Hematopoietic multipotent progenitor cell treated with erythropoietin and hydrocortisone succinate and interleukin-3 and kit ligand, for 4 days (in vitro differentiated cells): ENCODE results near the gene CREG1.
A peak's percentile ranks its signal among the peaks of the same experiment; 100 is the strongest.

Source experiments
- DNase-seq: peaks from one replicate; pipeline ENCODE4 v3.0.0-alpha.2; 2015

CREG1 gene

DNA sequence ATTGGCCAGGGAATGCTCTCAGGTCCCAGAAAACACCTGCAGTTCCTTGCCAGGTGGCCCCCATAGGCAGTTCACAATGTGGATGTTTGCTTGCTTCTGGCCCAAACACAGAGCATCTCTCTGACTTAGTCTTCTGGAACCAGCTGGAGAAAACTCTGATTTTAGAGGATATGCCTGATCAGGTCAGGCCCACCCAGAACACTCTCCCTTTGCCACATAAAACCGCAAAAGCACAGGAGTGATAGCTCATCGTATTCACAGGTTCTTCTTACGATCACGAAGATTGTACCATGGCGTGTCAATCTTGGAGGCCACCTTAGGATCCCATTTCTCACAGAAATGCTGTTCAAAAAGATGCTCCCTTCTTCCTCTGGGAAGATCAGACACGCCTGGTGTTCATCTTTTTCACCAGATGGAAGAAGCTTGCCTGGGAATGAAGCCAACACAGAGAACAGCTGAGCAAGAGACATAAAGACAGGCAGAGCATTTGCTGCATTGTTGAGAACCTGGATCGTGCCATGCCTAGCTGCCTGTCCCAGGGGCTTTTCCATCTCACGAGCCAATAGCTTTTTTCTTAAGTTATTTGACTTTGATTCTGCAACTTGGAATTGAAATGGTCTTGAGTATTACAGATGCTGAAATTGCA is 23.6 kb downstream of the CREG1 start:
- DNase-seq: no peak

DNA sequence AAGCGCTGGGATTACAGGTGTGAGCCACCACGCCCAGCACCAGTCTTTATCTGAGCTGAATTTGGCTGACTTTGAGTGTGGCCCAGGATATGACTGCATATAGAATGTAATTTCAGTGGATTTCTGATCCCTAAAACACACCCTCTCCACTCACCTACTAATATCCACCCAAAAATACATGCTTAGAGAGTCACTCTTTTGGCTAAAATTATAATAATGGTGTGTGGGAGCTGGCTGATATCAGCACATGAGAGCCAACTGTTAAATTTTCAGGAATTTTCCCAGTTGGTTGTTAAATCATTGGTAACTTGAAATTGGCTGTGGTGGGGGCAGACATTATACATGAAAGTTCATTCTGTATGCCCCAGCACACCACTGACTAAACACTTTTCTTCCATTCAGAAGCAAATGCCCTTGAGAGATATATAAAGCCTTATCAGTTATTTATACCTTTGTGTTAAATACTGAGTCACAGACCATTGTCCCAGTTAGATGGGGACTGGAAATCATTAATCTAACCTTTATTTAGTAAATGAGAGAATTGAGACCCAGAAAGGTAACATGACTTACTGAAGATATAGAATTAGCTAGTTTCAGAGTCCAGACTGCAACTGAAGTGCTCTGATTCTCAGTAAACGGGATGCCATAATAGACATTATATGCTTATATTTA is 25.4 kb downstream of the CREG1 start:
- no peak for DNase-seq

DNA sequence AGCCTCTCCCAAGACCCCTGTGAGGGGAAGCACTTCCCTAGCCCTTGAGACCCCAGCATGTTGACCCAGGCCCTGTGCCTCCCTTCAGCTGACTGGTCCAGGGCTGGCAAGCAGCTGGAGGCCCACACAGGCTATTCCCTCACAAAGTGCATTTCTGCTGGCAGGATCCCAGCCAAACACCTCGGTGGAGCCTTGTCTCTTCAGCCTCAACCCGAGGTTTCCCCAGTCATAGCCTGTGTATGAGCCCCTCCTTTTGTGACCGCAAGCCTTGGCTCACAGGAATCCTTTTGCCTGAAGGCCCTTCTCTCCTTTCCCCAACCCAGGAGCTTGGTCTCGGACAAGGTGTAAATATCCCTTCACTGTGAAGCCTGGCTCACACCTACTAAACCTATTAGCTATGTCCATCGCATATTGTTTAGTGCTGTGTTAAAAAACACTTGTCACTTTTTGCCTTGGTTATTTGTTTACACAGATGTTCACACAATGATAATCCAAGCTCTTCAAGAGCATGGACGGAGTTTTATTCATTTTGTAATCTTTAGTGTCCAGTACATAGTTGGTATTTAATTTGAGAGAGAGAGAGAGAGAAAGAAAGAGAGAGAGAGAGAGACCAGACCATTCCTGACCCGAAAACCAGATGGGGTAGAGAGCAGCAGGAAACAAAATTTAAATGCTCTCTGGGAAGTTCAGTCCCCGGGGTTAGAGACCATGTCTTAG is 26.7 kb downstream of the CREG1 start:
- no peak for DNase-seq

DNA sequence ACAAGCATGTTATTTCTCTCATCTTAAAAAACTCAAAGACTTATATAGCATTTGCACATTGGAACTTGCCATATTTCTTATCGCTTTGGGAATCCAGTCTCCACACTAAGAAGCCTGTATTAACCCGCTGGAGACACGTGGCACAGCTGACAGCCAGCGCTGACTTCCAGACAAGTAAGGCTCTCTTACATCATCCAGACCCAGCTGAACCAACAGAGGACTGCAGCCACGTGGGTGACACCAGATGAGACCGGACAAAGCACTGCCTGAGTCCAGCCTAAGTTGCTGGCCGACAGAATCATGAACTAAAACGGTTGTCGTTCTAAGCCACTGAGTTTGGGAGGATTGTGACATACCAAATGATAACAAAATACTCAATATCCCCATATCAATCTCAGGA is 28.9 kb downstream of the CREG1 start:
- no peak for DNase-seq

DNA sequence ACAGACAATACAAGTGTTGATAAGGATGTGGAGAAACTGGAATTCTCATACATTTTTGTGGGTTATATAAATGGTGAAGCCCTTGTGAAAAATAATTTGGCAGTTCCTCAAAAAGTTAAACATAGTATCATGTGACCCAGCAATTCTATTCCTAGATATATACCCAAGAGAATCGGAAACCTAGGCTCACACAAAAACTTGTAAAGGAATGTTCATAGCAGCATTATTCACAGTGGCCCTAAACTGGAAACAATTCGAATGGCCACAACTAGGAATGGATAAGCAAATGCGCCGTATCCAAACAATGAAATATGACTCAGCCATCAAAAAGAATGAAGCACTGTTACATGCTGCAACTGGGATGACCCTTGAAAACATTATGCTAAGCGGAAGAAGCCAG is 31.3 kb downstream of the CREG1 start:
- no peak for DNase-seq

DNA sequence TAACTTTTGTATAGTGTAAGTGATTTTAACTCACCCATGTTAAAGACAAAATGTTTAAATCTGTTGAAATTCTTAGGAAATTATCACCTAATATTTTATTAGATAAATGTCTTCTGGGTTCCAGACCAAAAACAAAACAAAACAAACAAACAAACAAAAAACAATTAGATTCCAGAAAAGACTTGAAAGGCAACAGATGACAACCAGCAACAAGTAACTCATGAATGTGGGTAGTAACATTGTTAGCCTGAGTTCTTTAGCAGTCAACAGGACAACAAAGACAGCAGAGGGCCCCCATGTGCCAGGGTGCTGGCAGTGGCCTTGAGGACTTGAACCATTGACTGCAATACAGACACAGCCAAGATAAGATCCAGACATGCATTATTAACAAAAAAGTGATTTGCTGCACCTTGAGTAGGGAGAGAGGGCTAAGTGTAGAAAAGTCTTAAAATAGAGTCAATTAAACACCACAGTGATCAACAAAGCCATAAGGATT is 32.8 kb downstream of the CREG1 start:
- DNase-seq: peak; percentile 26

DNA sequence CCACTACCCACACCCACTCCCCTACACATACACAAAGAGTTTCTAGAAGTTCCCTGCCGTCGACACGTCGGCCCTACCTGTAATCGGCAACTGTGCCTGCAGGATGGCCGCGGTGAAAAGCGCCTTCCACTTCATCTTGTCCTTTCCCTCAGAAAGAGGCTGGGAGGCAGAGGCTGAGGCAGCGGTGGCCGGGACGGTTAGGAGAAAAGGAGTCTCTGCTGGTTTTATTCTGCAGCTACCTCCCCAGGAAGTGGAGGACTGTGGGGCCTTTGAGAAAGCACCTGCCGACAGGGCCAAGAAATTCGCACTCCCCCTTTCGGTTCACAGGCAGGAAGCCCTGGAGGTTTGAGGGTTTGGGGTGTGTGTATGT is 35.2 kb downstream of the CREG1 start, which contains the start of gene CD247:
TSS of gene CD247 (minus strand) at position 199 of the 370 bp plus-strand sequence. CDS start at position 135, 64 bp downstream.
- DNase-seq: no peak

DNA sequence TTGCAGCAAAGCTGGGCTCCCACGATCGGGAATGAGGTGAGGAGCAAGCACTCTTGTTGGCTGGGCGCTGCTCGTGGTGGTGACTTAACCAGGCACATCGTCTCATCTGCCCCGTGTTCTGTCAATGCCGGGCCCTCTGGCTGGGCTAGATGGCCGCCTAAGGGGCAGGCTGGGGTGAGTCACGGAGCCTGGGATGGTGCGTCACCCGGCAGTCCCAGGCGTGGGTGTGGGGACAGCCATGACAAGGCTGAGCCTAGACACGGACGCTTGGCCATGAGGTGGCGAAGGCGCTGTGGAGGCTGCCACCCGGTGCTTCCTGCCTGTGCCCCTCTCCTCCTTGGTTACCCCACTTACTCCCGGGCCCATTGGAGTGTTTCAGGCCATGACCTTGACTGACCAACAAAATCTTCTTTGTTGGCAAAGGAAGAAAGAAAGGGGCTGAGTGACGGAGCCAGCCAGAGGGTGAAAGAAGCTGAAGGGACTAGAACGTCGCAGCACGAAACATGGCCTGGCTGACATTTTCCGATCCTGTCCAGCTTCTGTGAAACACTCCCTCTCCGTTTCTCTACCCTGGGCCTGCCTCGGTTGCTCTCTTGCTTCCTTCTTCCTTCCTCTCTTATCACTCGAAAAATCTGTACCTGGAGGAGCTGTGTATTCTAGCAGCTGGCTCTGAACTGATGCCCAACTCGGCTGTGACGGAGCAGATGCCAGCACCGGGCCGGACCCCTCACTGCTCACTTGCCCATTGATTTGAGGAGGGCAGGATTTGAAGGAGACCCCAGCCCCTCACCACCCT is 35.8 kb downstream of the CREG1 start:
- DNase-seq: no peak

DNA sequence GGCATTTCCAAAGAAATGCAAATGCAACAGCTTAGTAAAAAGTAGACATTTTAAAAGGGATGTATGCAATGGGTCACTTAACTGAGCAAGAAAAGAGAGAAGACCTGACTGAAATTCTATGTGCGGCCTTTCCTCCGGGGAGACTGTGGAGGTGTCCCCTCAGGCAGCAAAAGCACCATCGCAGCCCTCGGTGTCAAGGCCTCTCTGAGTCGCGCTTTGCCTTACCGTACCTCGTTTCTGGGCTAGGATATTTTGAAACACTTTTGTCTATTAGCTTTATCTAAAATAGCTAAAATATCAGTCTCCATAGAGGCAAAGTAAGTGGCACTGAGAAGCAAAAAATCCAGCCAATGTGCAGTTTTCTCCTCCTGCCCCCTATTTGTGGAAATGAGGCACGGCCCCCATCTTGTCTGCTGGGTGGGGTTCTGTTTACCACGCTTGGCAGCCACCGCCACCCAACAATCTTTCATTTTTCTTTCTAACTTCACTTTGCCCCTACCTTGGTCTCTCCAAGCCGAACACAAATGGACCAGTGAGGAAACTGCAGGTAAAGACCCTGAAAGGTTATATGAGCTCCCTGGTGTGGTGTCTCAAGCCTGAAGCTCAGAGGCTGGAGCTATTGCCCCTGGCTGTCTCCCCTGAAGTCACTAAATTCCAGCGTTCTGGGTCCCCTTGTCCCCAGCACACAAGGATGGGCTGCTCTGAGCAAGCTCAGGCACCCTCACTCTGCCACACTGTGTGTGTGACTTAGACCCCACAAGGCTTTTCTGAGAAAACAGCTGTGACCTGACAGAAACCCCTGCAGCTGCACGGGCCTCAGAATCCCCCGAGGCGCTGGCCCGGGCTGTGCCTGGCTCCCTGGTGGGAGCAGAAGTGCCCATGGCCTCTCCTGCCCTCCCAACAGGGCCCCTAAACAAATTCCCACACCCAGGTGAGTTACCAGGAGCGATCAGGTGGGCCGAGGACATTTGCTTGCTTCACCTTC is 36.9 kb downstream of the CREG1 start:
- DNase-seq: no peak

DNA sequence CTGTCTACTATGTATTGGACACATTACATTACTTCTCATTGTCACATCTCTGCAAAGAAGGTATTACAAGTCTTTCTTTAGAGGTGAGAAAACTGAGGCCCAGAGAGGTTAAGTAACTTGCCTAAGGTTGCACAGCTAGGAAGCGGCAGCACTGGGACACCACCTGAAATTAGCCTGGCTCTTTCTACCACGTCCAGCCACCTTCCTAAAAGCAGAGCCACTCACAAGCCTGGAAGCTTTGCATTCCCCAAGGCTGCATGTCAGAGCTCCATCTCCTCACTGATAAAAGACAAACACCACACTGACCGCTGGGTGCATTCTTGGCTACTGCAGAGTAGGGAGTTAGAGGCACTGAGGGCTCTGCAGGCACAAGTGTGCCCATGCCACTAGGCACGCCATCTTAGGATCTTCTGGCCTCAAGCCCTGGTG is 37.7 kb downstream of the CREG1 start:
- DNase-seq: no peak

DNA sequence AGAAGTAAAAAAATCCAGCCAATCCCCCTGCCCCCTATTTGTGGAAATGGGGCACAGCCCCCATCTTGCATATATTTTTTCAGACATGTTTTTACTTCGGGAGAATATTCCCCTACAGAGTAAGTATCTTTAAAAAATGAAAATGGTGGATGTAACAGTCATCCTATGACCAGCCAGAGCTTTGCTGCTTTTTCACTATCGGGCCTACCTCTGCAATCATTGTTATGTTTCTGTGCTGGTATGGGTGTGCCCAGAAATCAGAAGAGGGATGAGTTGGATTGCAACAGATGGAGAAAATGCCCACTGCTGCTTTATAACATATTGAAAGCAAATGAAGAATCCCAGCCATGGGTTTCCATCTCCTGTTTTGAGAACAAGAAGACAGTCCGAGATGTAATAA is 38.1 kb downstream of the CREG1 start:
- DNase-seq: no peak

DNA sequence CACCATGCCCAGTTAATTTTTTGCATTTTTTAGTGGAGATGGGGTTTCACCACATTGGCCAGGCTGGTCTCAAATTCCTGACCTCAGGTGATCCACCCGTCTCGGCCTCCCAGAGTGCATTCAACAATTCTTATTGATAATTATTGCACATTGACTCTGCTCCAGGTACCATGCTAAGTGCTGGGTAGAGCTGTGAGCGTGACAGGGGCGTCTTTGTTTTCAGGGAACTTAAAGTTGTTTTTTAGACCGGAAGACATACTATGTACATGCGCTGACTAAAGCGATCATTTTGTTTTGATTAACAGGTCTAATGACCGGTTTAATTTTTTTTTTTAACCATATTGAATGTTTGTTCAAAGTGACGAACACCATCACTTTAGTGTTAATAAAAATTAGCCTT is 39.3 kb downstream of the CREG1 start:
- DNase-seq: no peak

DNA sequence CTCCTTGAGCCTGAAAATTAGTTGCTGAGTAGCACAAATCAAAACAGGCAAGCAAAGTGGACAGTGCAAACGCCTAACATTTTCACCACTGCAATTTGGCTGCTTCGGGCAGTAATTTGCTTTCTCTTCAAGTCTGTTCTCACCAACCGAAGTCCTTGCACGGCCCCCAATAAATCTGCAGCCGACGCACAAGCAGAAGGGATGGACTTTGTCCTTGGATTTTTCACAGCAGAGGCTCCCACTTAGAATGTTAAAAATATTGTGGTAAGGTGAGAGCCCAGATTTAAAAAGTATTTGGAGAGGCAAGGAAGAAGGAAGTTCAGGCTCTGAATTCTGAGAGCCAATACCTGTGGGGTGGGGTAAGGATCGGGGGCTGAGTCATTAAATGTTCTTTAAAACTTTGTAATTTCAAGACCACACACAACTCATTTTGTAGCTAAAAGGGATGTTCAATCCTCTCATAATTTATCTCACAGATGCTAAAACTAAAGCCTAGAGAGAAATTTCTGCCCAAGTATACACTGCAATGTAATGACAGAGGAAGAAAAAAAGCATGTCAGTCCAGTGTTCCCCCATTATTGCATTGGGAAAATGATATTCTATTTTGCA is 41.4 kb downstream of the CREG1 start:
- no peak for DNase-seq

DNA sequence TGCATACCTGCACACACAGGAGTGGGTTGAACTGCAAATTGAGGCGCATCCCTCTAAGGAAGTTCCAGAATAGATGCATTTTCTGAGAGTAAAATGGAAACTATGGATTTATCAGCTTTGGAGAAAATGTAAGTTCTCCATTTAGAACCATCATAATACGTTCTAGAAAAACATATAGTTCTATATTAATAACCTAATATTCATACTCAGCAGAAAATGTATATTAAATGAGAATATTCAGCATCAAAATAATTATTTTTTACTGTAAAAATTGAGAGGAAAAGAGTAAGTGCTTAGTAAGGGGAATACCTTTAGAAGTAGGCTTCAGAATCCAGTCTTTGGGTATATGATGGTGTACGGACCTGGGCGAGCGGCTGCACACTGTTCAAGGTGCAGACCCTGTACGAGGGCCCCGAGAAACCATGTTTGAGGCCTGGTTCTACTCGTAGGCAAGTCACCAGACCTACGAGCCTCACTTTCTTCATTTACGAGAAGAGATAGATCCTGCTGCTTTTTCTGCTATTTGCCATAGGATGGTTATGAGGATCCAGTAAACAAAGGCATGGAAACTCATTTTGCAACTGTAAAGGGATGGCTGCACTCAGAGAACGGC is 42.1 kb downstream of the CREG1 start:
- no peak for DNase-seq

DNA sequence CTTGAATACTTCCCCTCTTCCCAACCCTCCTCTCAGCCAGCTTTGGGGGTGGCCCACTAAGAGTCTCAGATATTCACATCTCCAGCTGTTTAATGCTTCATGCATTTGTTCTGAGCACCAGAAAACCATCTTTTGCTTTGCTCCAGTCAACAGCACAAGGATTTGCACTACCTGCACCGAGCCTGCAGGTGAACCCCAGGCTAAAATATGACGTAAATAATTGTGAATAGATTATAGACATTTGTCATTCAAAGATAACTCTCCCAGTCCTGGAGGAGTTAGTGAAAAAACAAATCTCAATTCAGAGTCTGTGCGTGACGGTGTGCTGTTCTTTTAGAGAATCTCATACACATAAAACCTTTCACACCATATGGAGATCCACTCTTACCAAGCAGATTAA is 42.7 kb downstream of the CREG1 start:
- no peak for DNase-seq

DNA sequence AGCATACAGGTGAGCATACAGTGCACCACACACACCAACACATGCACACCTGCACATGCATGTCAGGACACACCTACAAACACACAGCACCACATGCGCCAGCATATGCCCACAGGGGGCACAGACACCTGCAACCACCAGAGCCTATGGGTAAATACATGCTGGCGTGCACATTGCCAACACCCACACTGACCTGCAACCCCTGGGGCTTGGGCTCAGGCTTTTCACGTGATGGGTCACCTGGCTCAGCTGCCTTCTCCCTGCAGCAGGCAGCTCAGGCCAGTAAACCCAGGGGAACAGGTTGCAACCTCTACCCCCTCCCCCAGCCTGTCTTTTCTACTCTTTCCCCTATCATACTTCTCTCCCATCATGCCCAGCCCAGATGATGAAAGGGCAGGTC is 43.3 kb downstream of the CREG1 start:
- DNase-seq: no peak

DNA sequence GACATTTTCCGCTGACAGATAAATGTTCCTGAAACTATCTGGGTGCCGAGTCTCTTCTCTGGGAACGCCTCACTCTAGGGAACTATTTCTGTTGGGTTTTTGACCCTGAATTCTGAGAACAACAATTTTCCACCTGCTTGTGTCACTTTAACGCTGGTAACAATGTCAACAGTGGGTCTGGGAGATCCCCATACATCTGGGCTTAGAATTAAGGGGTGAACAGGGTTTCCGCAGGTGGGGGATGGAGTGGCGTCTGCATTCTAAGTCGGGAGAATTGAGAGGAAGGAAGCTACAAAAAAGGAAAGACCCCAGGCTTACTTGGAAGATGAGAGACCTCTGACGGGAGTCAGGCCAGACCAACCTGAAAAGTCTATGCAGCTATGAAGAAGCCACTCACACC is 44.0 kb downstream of the CREG1 start:
- DNase-seq: no peak

DNA sequence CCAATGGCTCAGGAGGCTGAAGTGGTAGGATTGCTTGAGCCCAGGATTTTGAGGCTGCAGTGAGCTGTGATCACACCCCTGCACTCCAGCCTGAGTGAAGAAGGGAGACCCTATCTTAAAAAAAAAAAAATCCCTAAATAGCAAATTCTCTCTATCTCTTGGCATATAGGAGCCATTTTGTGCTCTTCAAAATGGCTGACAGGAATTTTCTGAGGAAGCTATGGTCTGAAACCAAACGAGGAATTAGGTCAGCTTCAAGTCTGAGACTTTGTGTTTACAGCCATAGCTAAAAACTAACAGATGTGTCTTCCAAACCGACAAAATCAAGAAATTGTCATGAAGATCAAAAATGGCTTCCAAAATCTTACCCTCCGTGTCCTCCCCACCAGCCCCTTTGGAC is 45.8 kb downstream of the CREG1 start:
- no peak for DNase-seq

DNA sequence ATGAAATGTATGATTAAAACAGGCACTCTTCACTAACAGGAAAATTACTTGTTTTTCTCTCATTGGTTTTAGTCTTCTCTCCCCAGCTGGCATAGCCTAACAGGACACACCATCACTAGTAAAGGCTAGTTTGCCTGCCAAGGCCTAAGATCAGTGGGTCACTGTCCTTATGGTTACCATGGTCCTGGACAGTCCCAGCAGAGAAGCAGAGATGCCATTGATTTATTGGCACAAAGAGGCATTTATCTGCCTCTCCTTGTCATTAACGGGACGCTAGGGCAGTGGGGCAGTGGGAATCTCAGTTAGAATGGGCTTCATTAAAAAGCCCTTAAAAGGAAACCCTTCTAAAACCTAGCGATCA is 49.1 kb downstream of the CREG1 start:
- no peak for DNase-seq

DNA sequence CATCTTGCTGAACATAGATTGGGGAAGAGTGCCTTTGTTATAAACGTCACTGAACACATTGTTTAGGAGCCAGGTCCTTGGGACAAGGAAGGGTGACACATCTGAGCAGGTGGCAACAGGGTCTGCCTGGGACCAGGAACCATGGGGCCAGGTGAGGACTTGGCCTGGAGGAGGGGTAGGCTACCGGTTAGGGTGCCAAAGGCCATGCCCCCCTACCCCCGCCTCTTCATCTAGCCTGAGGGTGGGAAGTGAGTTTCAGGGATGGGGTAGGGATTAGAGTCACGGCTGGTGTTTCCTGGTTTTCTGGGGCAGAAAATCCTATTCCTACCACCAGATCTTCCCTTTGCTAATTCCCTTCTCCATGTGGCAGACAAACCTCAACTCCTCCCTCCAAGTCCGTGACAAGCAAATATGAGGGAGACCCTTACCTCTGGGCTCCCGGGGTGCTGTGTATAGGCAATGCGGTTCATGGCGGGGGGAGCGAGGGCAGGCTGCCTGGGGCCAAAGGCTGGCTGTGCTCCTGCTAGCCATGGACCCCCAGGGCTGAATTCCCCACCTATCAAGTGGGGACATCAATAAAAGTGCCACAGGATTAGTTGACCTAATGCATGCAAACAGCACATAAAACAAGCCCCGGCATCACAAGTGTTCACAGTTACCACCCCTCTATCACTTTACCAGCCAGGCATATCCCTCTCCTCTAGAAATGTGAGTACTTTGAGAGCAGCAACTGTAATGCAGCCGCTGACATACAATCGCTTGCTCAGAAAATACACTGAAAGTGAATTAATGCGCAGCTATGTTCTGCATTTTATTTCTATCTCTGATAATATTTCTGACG is 49.7 kb downstream of the CREG1 start:
- DNase-seq: no peak
